HCT116 (cell line): ENCODE results near the gene OR8G5. TPM values are rescaled to one million over a fixed set of nuclear protein-coding genes. Genes with fewer than 3 reads are reported as not detected.

Experiments used
- ATAC-seq: fragments of 200-7000 bp; cut with Tn5 transposase; 2 replicates; pipeline ENCODE4 v1.9.1; 2020; ENCODE audit warnings: mild to moderate bottlenecking, moderate library complexity
- BruUV-seq: library from RNA; stranded (reverse); fragments of 400-500 nt; replicated peaks from 2 replicates; lab custom pipeline; 2021; lab: Mats Ljungman, UMichigan
- CTCF ChIA-PET: fragments of 300-600 bp; sonication (Branson Sonifier 250); formaldehyde crosslinking; loops from one replicate; lab custom pipeline; 2021; ENCODE audit warnings: antibody characterized with exemption; lab: Charles Lee
- POLR2A ChIA-PET: fragments of 300-600, 350-600 bp; sonication (Branson Sonifier 250); formaldehyde crosslinking; loops from one replicate; lab custom pipeline; 2021; ENCODE audit warnings: antibody characterized with exemption; lab: Charles Lee
- RAD21 ChIA-PET, 2 experiments: fragments of 300-600 bp; sonication (Branson Sonifier 250); formaldehyde crosslinking; loops; one replicate each; lab custom pipeline; 2023; ENCODE audit warnings: low total read pairs in 2 of 2; ENCODE audit not compliant: uncharacterized antibody in 2 of 2, unreplicated experiment in 2 of 2, low non-redundant PET in 1 of 2; lab: Charles Lee
- DNase-seq: peaks from one replicate; pipeline ENCODE4 v3.0.0-alpha.2; 2010; ENCODE audit warnings: low read depth, low spot score
- H2AFZ ChIP-seq: fragments of 200-600 bp; shearing (Covaris generic), sonication (generic); 2 replicates; pipeline ENCODE4 v1.6.1; 2017; ENCODE audit warnings: low read depth, mixed run types, mixed read lengths, antibody characterized with exemption, low read length; ENCODE audit not compliant: poor library complexity, severe bottlenecking
- H3K27ac ChIP-seq: 2 replicates; pipeline ENCODE4 v1.5.1; 2012; ENCODE audit warnings: low read depth, low read length
- H3K27me3 ChIP-seq: fragments of 200-600 bp; sonication (generic); 2 replicates; pipeline ENCODE4 v1.6.1; 2016; ENCODE audit warnings: mixed run types, low read length, mixed read lengths; ENCODE audit not compliant: insufficient read depth
- H3K36me3 ChIP-seq, 2 experiments: fragments of 200-500 bp in 1 of 2; fragments of 200-600 bp in 1 of 2; sonication (Bioruptor generic) in 1 of 2; sonication (generic) in 1 of 2; 2 replicates each; pipeline versions ENCODE4 v1.5.1 to v1.6.1; 2014 to 2016; ENCODE audit warnings: low read length in 2 of 2, inconsistent platforms in 1 of 2, mixed read lengths in 1 of 2, mixed run types in 1 of 2; ENCODE audit not compliant: insufficient read depth in 2 of 2, control insufficient read depth in 1 of 2
- H3K4me1 ChIP-seq, 2 experiments: fragments of 200-600 bp in 1 of 2; sonication (generic) in 1 of 2; 2 replicates each; pipeline versions ENCODE4 v1.5.1 to v1.6.1; 2012 to 2017; ENCODE audit warnings: low read length in 2 of 2, inconsistent platforms in 1 of 2, mild to moderate bottlenecking in 1 of 2, mixed read lengths in 1 of 2, mixed run types in 1 of 2, moderate library complexity in 1 of 2; ENCODE audit not compliant: insufficient read depth in 2 of 2, control insufficient read depth in 1 of 2
- H3K4me2 ChIP-seq: fragments of 200-600 bp; sonication (generic); 2 replicates; pipeline ENCODE4 v1.6.1; 2017; ENCODE audit warnings: mixed run types, low read length, mixed read lengths
- H3K4me3 ChIP-seq, 2 experiments: fragments of 200-600 bp in 1 of 2; sonication (generic) in 1 of 2; replicated peaks in 1 of 2; 2 replicates each; pipeline ENCODE4 v1.5.1; 2011 to 2016; ENCODE audit warnings: low read length in 2 of 2, control low read depth in 1 of 2, low read depth in 1 of 2, mild to moderate bottlenecking in 1 of 2, mixed read lengths in 1 of 2, mixed run types in 1 of 2
- H3K79me2 ChIP-seq: fragments of 200-600 bp; sonication (generic); 2 replicates; pipeline ENCODE4 v1.6.1; 2017; ENCODE audit warnings: mild to moderate bottlenecking, mixed run types, low read length, moderate library complexity, mixed read lengths; ENCODE audit not compliant: insufficient read depth
- H3K9ac ChIP-seq: fragments of 200-600 bp; sonication (generic); 2 replicates; pipeline ENCODE4 v1.6.1; 2016; ENCODE audit warnings: low read length, mixed read lengths
- H3K9me2 ChIP-seq: fragments of 200-600 bp; sonication (generic), shearing (Covaris generic); 2 replicates; pipeline ENCODE4 v1.6.1; 2017; ENCODE audit warnings: mixed run types, mild to moderate bottlenecking, moderate library complexity; ENCODE audit not compliant: insufficient read depth
- H3K9me3 ChIP-seq, 2 experiments: fragments of 200-500 bp in 1 of 2; fragments of 200-600 bp in 1 of 2; sonication (Bioruptor generic) in 1 of 2; sonication (generic) in 1 of 2; 2 replicates each; pipeline ENCODE4 v1.6.1; 2014 to 2017; ENCODE audit warnings: low read length in 2 of 2, mixed read lengths in 2 of 2, inconsistent platforms in 1 of 2, low read depth in 1 of 2, mild to moderate bottlenecking in 1 of 2, mixed run types in 1 of 2, moderate library complexity in 1 of 2; ENCODE audit not compliant: control insufficient read depth in 1 of 2, insufficient read depth in 1 of 2
- H4K20me1 ChIP-seq: fragments of 200-600 bp; sonication (generic), shearing (Covaris generic); 2 replicates; pipeline ENCODE4 v1.6.1; 2017; ENCODE audit warnings: mixed run types, mild to moderate bottlenecking, moderate library complexity; ENCODE audit not compliant: insufficient read depth
- ATF3 ChIP-seq: IDR thresholded peaks from 2 replicates; pipeline ENCODE4 v1.6.1; 2012
- CBX3 ChIP-seq: IDR thresholded peaks from 2 replicates; pipeline ENCODE4 v1.6.1; 2012; ENCODE audit warnings: low read depth
- CEBPB ChIP-seq: IDR thresholded peaks from 2 replicates; pipeline ENCODE4 v1.6.1; 2012; ENCODE audit warnings: low read depth
- CTCF ChIP-seq, 3 experiments: fragments of 200-600 bp in 1 of 3; sonication (generic) in 1 of 3; IDR thresholded peaks in 2 of 3; conservative IDR thresholded peaks in 1 of 3; 2 replicates each; pipeline ENCODE4 v1.5.1; 2012 to 2017; ENCODE audit warnings: low read depth in 2 of 3, low read length in 2 of 3, antibody characterized with exemption in 1 of 3, borderline replicate concordance in 1 of 3, control low read depth in 1 of 3, mild to moderate bottlenecking in 1 of 3, mixed read lengths in 1 of 3, mixed run types in 1 of 3, moderate library complexity in 1 of 3; ENCODE audit not compliant: insufficient read depth in 1 of 3
- ELF1 ChIP-seq: IDR thresholded peaks from 2 replicates; pipeline ENCODE4 v1.6.1; 2012; ENCODE audit warnings: low read depth, borderline replicate concordance
- FOSL1 ChIP-seq: IDR thresholded peaks from 2 replicates; pipeline ENCODE4 v1.6.1; 2012; ENCODE audit warnings: low read depth
- POLR2A ChIP-seq: IDR thresholded peaks from 2 replicates; pipeline ENCODE4 v1.7.0; 2011; ENCODE audit warnings: borderline replicate concordance; ENCODE audit not compliant: insufficient read depth, insufficient read length; ENCODE audit errors: extremely low read depth
- RAD21 ChIP-seq: IDR thresholded peaks from 2 replicates; pipeline ENCODE4 v1.6.1; 2012; ENCODE audit warnings: low read depth, mild to moderate bottlenecking
- REST ChIP-seq: IDR thresholded peaks from 2 replicates; pipeline ENCODE4 v1.6.1; 2012; ENCODE audit warnings: low read depth
- SP1 ChIP-seq: IDR thresholded peaks from 2 replicates; pipeline ENCODE4 v1.6.1; 2012; ENCODE audit warnings: low read depth
- SRF ChIP-seq: IDR thresholded peaks from 2 replicates; pipeline ENCODE4 v1.6.1; 2012; ENCODE audit warnings: low read depth
- YY1 ChIP-seq: IDR thresholded peaks from 2 replicates; pipeline ENCODE4 v1.6.1; 2011; ENCODE audit warnings: low read length, low read depth, moderate library complexity, mild to moderate bottlenecking; ENCODE audit not compliant: insufficient replicate concordance; ENCODE audit errors: extremely low read depth
- ZBTB33 ChIP-seq: IDR thresholded peaks from 2 replicates; pipeline ENCODE4 v1.6.1; 2011; ENCODE audit warnings: mild to moderate bottlenecking, low read length, moderate library complexity; ENCODE audit not compliant: insufficient replicate concordance; ENCODE audit errors: extremely low read depth
- ZNF274 ChIP-seq: fragments of 200-500 bp; sonication (Bioruptor generic); IDR thresholded peaks from 2 replicates; pipeline ENCODE4 v1.6.1; 2014; ENCODE audit warnings: mild to moderate bottlenecking, low read depth, low read length, inconsistent platforms
- intact Hi-C: fragments of 100-400 bp; cut with micrococcal nuclease; formaldehyde crosslinking; loops from 2 replicates; pipeline ENCODE4 v1.10.0; 2022
- total RNA-seq: library from RNA; stranded (reverse); gene quantifications from one replicate; pipeline ENCODE4 v1.2.1, GENCODE V29; 2021; ENCODE audit not compliant: unreplicated experiment

Gene OR8G5
- total RNA-seq, 1 experiment from 2014 or later: not detected

- H3K9me3 ChIP-seq: no peaks in the 10 kb centered on the region
- no peak for TF ChIP-seq SP1
- no peak for TF ChIP-seq RAD21
- no peak for TF ChIP-seq ELF1
- TF ChIP-seq CEBPB: no peak
- TF ChIP-seq FOSL1: no peak
- TF ChIP-seq REST: no peak
- TF ChIP-seq YY1: no peak
- TF ChIP-seq ZNF274: no peak
- no peak for TF ChIP-seq POLR2A
- TF ChIP-seq ZBTB33: no peak
- no peak for TF ChIP-seq SRF
- TF ChIP-seq CTCF (IDR thresholded peaks at IDR 0.05 in 2 of 3, conservative IDR thresholded peaks at IDR 0.05 in 1 of 3; ENCODE audit: borderline replicate concordance in 1 of 3, insufficient read depth in 1 of 3, low read depth in 2 of 3, low read length in 2 of 3): no peak
- no peak for TF ChIP-seq CBX3
- TF ChIP-seq ATF3: no peak
- H3K4me2 ChIP-seq: no peak overlapping the region
- no peak overlapping the region for H3K4me3 ChIP-seq
- H3K27ac ChIP-seq: no peak overlapping the region
- BruUV-seq: no TSS peak
- H3K36me3 ChIP-seq: no peaks in the 10 kb centered on the region
- DNase-seq: no peak
- ChIA-PET POLR2A (no interaction called here), CTCF (no interaction called here), RAD21 (no interaction called here)
- intact Hi-C loops: no loop called here
- ATAC-seq: no peak
- H3K27me3 ChIP-seq: 0 out of 2 replicates have a peak, but pooled peaks cover 9% of the 10 kb centered on the region
- no peak overlapping the region for H2AFZ ChIP-seq
- H4K20me1 ChIP-seq: no peaks in the 10 kb centered on the region
- no peaks in the 10 kb centered on the region for H3K79me2 ChIP-seq
- no peak overlapping the region for H3K9ac ChIP-seq
- no peaks in the 10 kb centered on the region for H3K4me1 ChIP-seq
- H3K9me2 ChIP-seq: no peaks in the 10 kb centered on the region
Measured at GRCh38 chr11:124276081-124276480, 19.9 kb downstream of the OR8G5 start.
